ENCODE data around the gene STAT4. TPM values are rescaled to one million over a fixed set of nuclear protein-coding genes. Genes with fewer than 3 reads are reported as not detected.

The STAT4 gene
- total RNA-seq, 4 donors from 2014 or later = 3.1 to 9.1 TPM; not detected in 2

GRCh38 chr2:191083540-191083939 is 67.3 kb downstream of the STAT4 start:
- in situ Hi-C loops (cut with MboI; ENCODE audit: low pct_ligation_motif_present in 1 of 4, low pct_unique_long_range_greater_than_20kb in 1 of 4, low sequenced_read_pairs in 3 of 4) = no loop called here
- Histone ChIP-seq H3K4me3 (no peak overlapping the region), H3K27ac (no peak overlapping the region), H3K27me3 (no peaks in the 10 kb centered on the region), H3K4me1 (no peaks in the 10 kb centered on the region), H3K9me3 (no peaks in the 10 kb centered on the region), H3K36me3 (no peaks in the 10 kb centered on the region)
- WGBS, 2 donors (ENCODE audit: low coverage in 1 of 2) = 89 to 96% methylated on average over 3 of the region's 3 CpGs
- DNase-seq = no peak
- intact Hi-C loops (cut with DNase I; ENCODE audit: low total_unique reads) = no loop called here
- TF ChIP-seq EP300 (IDR thresholded peaks at IDR 0.05; ENCODE audit: low read depth) (no peak), POLR2A (IDR thresholded peaks at IDR 0.05) (no peak), CTCF (IDR thresholded peaks at IDR 0.05) (no peak), POLR2AphosphoS5 (IDR thresholded peaks at IDR 0.05) (no peak)

- intact Hi-C loops (cut with DNase I; ENCODE audit: low total_unique reads) (no loop called here), in situ Hi-C loops (cut with MboI; ENCODE audit: low pct_ligation_motif_present in 1 of 4, low pct_unique_long_range_greater_than_20kb in 1 of 4, low sequenced_read_pairs in 3 of 4) (no loop called here)
- no peaks in the 10 kb centered on the region for H3K36me3 ChIP-seq
- H3K27ac ChIP-seq = no peak overlapping the region
- no peaks in the 10 kb centered on the region for H3K9me3 ChIP-seq
- no peak for TF ChIP-seq EP300 (IDR thresholded peaks at IDR 0.05; ENCODE audit: low read depth)
- TF ChIP-seq CTCF (IDR thresholded peaks at IDR 0.05) = no peak
- no peak for TF ChIP-seq POLR2A (IDR thresholded peaks at IDR 0.05)
- TF ChIP-seq POLR2AphosphoS5 (IDR thresholded peaks at IDR 0.05) = no peak
- H3K4me3 ChIP-seq = no peak overlapping the region
- DNase-seq = no peak
- 65 to 79% methylated on average over 2 of the region's 2 CpGs for WGBS, 2 donors (ENCODE audit: low coverage in 1 of 2)
- no peaks in the 10 kb centered on the region for H3K4me1 ChIP-seq
- H3K27me3 ChIP-seq = no peaks in the 10 kb centered on the region
Observed at GRCh38 chr2:191082321-191082720, 68.5 kb downstream of the STAT4 start.

GRCh38 chr2:191081411-191082155 is 69.2 kb downstream of the STAT4 start:
- TF ChIP-seq POLR2A (IDR thresholded peaks at IDR 0.05) (no peak), CTCF (IDR thresholded peaks at IDR 0.05) (no peak), POLR2AphosphoS5 (IDR thresholded peaks at IDR 0.05) (no peak), EP300 (IDR thresholded peaks at IDR 0.05; ENCODE audit: low read depth) (no peak)
- intact Hi-C loops (cut with DNase I; ENCODE audit: low total_unique reads) = no loop called here
- Histone ChIP-seq H3K27me3 (no peaks in the 10 kb centered on the region), H3K4me1 (no peaks in the 10 kb centered on the region), H3K4me3 (no peak overlapping the region), H3K27ac (no peak overlapping the region), H3K36me3 (no peaks in the 10 kb centered on the region), H3K9me3 (no peaks in the 10 kb centered on the region)
- in situ Hi-C loops (cut with MboI; ENCODE audit: low pct_ligation_motif_present in 1 of 4, low pct_unique_long_range_greater_than_20kb in 1 of 4, low sequenced_read_pairs in 3 of 4) = no loop called here
- WGBS, 2 donors (ENCODE audit: low coverage in 1 of 2) = 61 to 67% methylated on average over 3 of the region's 3 CpGs
- DNase-seq = no peak

DNA sequence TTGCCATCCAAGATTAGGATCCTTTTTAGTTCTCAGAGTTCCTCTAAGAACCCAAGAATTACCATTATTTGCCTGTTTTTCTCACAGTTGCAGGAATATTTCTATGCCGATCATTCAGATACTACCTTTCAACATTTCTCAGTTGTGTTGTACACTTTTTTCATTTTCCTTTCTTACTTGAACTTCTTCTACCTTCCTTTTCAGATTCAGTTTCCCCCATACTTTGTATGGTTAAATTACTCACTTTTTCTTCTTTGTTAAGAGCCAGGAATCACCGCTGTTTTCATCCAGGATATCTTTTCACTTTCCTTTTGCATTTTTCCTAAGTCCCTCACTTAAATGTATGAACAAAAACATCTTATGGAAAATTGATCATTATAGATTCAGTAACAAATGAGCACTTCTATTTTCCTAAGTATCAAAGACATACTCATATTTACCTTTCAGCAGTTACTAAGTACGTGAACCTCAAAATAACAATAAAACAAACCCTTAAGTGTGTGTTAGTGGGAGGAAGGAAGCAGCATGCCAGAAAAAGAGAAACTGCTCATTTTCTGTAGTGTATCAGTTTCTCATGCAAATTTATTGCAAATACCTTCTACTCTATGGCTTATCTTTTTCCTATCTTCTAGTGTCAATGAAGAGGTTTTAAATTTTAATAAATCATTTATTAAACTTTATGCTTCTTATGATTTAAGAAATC is 72.5 kb downstream of the STAT4 start:
- TF ChIP-seq POLR2A (IDR thresholded peaks at IDR 0.05) (no peak), CTCF (IDR thresholded peaks at IDR 0.05) (no peak), POLR2AphosphoS5 (IDR thresholded peaks at IDR 0.05) (no peak), EP300 (IDR thresholded peaks at IDR 0.05; ENCODE audit: low read depth) (no peak)
- Histone ChIP-seq H3K36me3 (no peaks in the 10 kb centered on the region), H3K27me3 (no peaks in the 10 kb centered on the region), H3K27ac (no peak overlapping the region), H3K4me1 (no peaks in the 10 kb centered on the region), H3K9me3 (no peaks in the 10 kb centered on the region), H3K4me3 (no peak overlapping the region)
- no peak for DNase-seq
- WGBS, 2 donors (ENCODE audit: low coverage in 1 of 2) = 61 to 74% methylated on average over 2 to 3 of the region's 3 CpGs
- intact Hi-C loops (cut with DNase I; ENCODE audit: low total_unique reads) = no loop called here
- in situ Hi-C loops (cut with MboI; ENCODE audit: low pct_ligation_motif_present in 1 of 4, low pct_unique_long_range_greater_than_20kb in 1 of 4, low sequenced_read_pairs in 3 of 4) = no loop called here

Measured in transverse colon (tissue), 4 donors.